A673 (cell line): ENCODE results near the gene GAS2. TPM values are rescaled to one million over a fixed set of nuclear protein-coding genes. Genes with fewer than 3 reads are reported as not detected.

Source experiments
- BruUV-seq: library from RNA; stranded (reverse); fragments of 400-500 nt; replicated peaks from 2 replicates; lab custom pipeline; 2021; lab: Mats Ljungman, UMichigan
- CTCF ChIA-PET: fragments of 300-600 bp; sonication (Branson Sonifier 250); formaldehyde crosslinking; loops from one replicate; lab custom pipeline; 2022; ENCODE audit warnings: antibody characterized with exemption; lab: Charles Lee
- POLR2A ChIA-PET: fragments of 300-600 bp; sonication (Branson Sonifier 250); formaldehyde crosslinking; loops from one replicate; lab custom pipeline; 2022; ENCODE audit warnings: antibody characterized with exemption; ENCODE audit not compliant: low non-redundant PET; lab: Charles Lee
- DNase-seq: peaks from one replicate; pipeline ENCODE4 v3.0.0-alpha.2; 2015; ENCODE audit warnings: low spot score
- H3K27ac ChIP-seq: fragments of 200-600 bp; sonication (generic); 2 replicates; pipeline ENCODE4 v1.5.1; 2016; ENCODE audit warnings: mixed run types, low read depth, mild to moderate bottlenecking, mixed read lengths, antibody characterized with exemption, low read length; ENCODE audit not compliant: poor library complexity, severe bottlenecking
- H3K27me3 ChIP-seq: fragments of 200-600 bp; sonication (generic); replicated peaks from 2 replicates; pipeline ENCODE4 v1.6.1; 2017; ENCODE audit warnings: mixed run types, low read depth, mild to moderate bottlenecking, mixed read lengths, antibody characterized with exemption, low read length; ENCODE audit not compliant: insufficient read depth, poor library complexity
- H3K36me3 ChIP-seq: fragments of 200-600 bp; sonication (generic); 2 replicates; pipeline ENCODE4 v1.6.1; 2016; ENCODE audit warnings: mixed run types, mild to moderate bottlenecking, mixed read lengths, antibody characterized with exemption, low read length; ENCODE audit not compliant: insufficient read depth, poor library complexity, severe bottlenecking
- H3K4me1 ChIP-seq: fragments of 200-600 bp; sonication (generic); 2 replicates; pipeline ENCODE4 v1.6.1; 2017; ENCODE audit warnings: mixed run types, mild to moderate bottlenecking, mixed read lengths, antibody characterized with exemption, low read length; ENCODE audit not compliant: insufficient read depth, poor library complexity, severe bottlenecking
- H3K4me3 ChIP-seq: fragments of 200-600 bp; sonication (generic); 2 replicates; pipeline ENCODE4 v1.5.1; 2016; ENCODE audit warnings: low read depth, mixed run types, mild to moderate bottlenecking, mixed read lengths, low read length; ENCODE audit not compliant: poor library complexity, severe bottlenecking
- H3K9me3 ChIP-seq: fragments of 200-600 bp; sonication (generic); 2 replicates; pipeline ENCODE4 v1.6.1; 2016; ENCODE audit warnings: mixed run types, low read depth, mild to moderate bottlenecking, mixed read lengths, antibody characterized with exemption, low read length; ENCODE audit not compliant: poor library complexity, severe bottlenecking
- EZH2 ChIP-seq: fragments of 200-600 bp; sonication (generic); IDR thresholded peaks from 2 replicates; pipeline ENCODE4 v1.6.1; 2017; ENCODE audit warnings: borderline replicate concordance, low read depth, mild to moderate bottlenecking, mixed read lengths, antibody characterized with exemption, low read length; ENCODE audit not compliant: poor library complexity, severe bottlenecking
- intact Hi-C: fragments of 100-400 bp; cut with micrococcal nuclease; formaldehyde crosslinking; loops from one replicate; pipeline ENCODE4 v1.10.0; 2022; ENCODE audit not compliant: unreplicated experiment
- total RNA-seq: library from RNA; stranded (reverse); gene quantifications from 2 replicates; pipeline ENCODE4 v1.2.3, GENCODE V29; 2021
- TF ChIP-seq, protein P1 (sequence below): fragments of 300-800, 200-600 bp; sonication (generic); conservative IDR thresholded peaks from 2 replicates; pipeline ENCODE4 v1.5.1; 2017; ENCODE audit warnings: low read depth, mild to moderate bottlenecking, antibody characterized with exemption, low read length, moderate library complexity, mixed read lengths

Gene GAS2
- total RNA-seq, 1 experiment from 2014 or later: 1.8 TPM

DNA sequence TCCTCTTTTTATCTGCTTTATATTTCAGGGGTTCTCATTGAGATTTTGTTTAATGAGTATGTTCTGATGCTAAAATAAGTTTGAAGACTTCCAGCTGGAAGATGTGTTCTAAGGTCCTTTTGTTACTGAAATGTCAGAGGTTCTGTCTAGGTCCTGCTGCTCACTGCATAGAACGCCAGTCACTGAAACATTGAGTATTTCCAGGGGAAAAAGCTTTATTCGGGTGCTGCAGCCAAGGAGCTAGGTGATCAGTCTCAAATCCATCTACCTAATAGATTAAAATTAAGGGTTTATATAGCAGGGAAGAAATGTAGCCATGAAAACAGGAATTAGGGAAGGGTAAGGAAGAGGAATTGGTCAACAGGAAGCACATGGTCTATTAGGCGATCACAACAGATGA is 143.5 kb downstream of the GAS2 start:
- POLR2A ChIA-PET: no interaction called here
- intact Hi-C loops: loop anchor here (2.0 kb wide), 1 partner anchor 63 kb away; no protein-coding TSS in a partner anchor
- H3K9me3 ChIP-seq: peaks cover 7% of the 10 kb centered on the region
- H3K4me3 ChIP-seq: no peak overlapping the region
- H3K27me3 ChIP-seq: no peaks in the 10 kb centered on the region
- no peak for DNase-seq
- CTCF ChIA-PET: no interaction called here
- H3K27ac ChIP-seq: no peak overlapping the region
- TF ChIP-seq EZH2: no peak
- TF ChIP-seq, protein P1, sequence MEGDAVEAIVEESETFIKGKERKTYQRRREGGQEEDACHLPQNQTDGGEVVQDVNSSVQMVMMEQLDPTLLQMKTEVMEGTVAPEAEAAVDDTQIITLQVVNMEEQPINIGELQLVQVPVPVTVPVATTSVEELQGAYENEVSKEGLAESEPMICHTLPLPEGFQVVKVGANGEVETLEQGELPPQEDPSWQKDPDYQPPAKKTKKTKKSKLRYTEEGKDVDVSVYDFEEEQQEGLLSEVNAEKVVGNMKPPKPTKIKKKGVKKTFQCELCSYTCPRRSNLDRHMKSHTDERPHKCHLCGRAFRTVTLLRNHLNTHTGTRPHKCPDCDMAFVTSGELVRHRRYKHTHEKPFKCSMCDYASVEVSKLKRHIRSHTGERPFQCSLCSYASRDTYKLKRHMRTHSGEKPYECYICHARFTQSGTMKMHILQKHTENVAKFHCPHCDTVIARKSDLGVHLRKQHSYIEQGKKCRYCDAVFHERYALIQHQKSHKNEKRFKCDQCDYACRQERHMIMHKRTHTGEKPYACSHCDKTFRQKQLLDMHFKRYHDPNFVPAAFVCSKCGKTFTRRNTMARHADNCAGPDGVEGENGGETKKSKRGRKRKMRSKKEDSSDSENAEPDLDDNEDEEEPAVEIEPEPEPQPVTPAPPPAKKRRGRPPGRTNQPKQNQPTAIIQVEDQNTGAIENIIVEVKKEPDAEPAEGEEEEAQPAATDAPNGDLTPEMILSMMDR: no peak
- H3K36me3 ChIP-seq: no peaks in the 10 kb centered on the region
- no TSS peak for BruUV-seq
- H3K4me1 ChIP-seq: peaks cover 17% of the 10 kb centered on the region

DNA sequence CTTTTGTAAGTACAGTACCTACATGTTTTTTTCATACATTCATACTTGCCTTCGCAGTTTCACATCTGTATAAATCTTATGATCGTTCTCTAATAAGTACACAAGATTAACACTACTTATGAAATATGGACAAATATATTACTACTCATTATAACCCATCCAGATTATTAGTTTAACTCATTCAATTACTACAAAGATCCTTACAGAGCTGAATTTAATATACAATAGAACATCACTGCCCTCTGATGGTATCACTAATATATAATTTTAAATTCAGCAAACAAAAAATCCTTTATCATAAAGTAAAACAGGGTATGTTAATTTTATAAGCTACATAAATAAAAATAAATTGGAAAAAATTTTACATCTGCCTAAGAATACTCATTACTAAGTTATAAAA is 155.8 kb downstream of the GAS2 start:
- Histone ChIP-seq H3K36me3 (peaks cover 16% of the 10 kb centered on the region), H3K9me3 (no peaks in the 10 kb centered on the region), H3K27ac (no peak overlapping the region), H3K27me3 (no peaks in the 10 kb centered on the region), H3K4me1 (no peaks in the 10 kb centered on the region), H3K4me3 (no peak overlapping the region)
- CTCF ChIA-PET: no interaction called here
- intact Hi-C loops: no loop called here
- DNase-seq: no peak
- BruUV-seq: no TSS peak
- POLR2A ChIA-PET: no interaction called here
- TF ChIP-seq, protein P1: no peak
- TF ChIP-seq EZH2: no peak

DNA sequence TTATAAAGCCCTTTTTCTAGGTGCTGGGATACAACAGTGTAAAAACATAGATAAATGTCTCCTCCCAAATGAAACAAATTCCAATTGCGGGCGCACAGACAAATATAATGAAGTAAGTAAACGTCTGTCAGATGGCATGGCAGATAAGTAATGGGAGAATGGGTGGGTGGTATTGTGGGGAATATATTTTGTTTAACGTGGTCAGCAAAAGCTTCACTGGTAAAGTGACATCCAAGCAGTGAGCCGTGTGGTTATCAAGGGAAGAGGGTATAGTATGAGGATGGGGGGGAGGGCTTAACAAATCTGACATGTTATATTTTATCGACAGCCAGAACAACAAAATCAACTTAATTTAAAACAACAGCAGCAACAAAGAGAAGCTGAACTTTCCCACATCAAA is 162.0 kb downstream of the GAS2 start:
- Histone ChIP-seq H3K9me3 (no peaks in the 10 kb centered on the region), H3K4me1 (peaks cover 4% of the 10 kb centered on the region), H3K36me3 (peaks cover 9% of the 10 kb centered on the region), H3K27ac (no peak overlapping the region), H3K27me3 (no peaks in the 10 kb centered on the region), H3K4me3 (peak overlapping the region; percentile 93)
- CTCF ChIA-PET: interaction anchor here (0.6 kb wide), 1 partner anchor 127 kb away, joined by 3 read pairs; no protein-coding TSS in a partner anchor
- POLR2A ChIA-PET: no interaction called here
- intact Hi-C loops: no loop called here
- no peak for DNase-seq
- BruUV-seq: TSS peak; percentile 33
- TF ChIP-seq EZH2: no peak
- TF ChIP-seq, protein P1: no peak
